NCI-H1105 treated with DMSO at 0.1 percent for 48 hours (cell line): ENCODE data around the gene RMI2.

Experiments
- DNase-seq: peaks from one replicate; lab custom pipeline; 2025; lab: John Stamatoyannopoulos, UW

RMI2 gene

GRCh38 chr16:11386054-11386680 is 40.9 kb downstream of the RMI2 start:
- no peak for DNase-seq

GRCh38 chr16:11386791-11387546 is 41.7 kb downstream of the RMI2 start:
- DNase-seq, result no peak

GRCh38 chr16:11389083-11389482 is 43.8 kb downstream of the RMI2 start:
- no peak for DNase-seq

- DNase-seq, result peak; percentile 8
These were observed 44.6 kb downstream of the RMI2 start for GRCh38 chr16:11389631-11390565.

- DNase-seq, result peak; percentile 79
These were observed 45.6 kb downstream of the RMI2 start for GRCh38 chr16:11390573-11391495.

- DNase-seq, result peak; percentile 87
These were observed 46.3 kb downstream of the RMI2 start for GRCh38 chr16:11391576-11391975.

GRCh38 chr16:11392041-11392581 is 46.9 kb downstream of the RMI2 start:
- DNase-seq, result peak; percentile 46

GRCh38 chr16:11393366-11393765 is 48.1 kb downstream of the RMI2 start:
- DNase-seq, result no peak

- DNase-seq, result no peak
These were observed 48.8 kb downstream of the RMI2 start for GRCh38 chr16:11393861-11394592.

- DNase-seq, result no peak
These were observed 49.3 kb downstream of the RMI2 start for GRCh38 chr16:11394593-11394960.

- DNase-seq, result no peak
These were observed 50.0 kb downstream of the RMI2 start for GRCh38 chr16:11395008-11395948.

- DNase-seq, result no peak
These were observed 50.6 kb downstream of the RMI2 start for GRCh38 chr16:11395949-11396240.

GRCh38 chr16:11396241-11397048 is 51.2 kb downstream of the RMI2 start:
- peak; percentile 49 for DNase-seq

- DNase-seq, result no peak
These were observed 52.9 kb downstream of the RMI2 start for GRCh38 chr16:11398136-11398535.

- no peak for DNase-seq
These were observed 53.6 kb downstream of the RMI2 start for GRCh38 chr16:11398851-11399250.

GRCh38 chr16:11399261-11399831 is 54.1 kb downstream of the RMI2 start:
- no peak for DNase-seq

GRCh38 chr16:11400076-11400475 is 54.8 kb downstream of the RMI2 start:
- DNase-seq, result no peak
